IMR-90 (cell line): ENCODE measurements around the gene DEFB131A. TPM values are rescaled to one million over a fixed set of nuclear protein-coding genes. Genes with fewer than 3 reads are reported as not detected.
"Not testable (repeated sequence)": the region's sequence is repeated elsewhere in the genome, so short reads cannot be mapped to it uniquely, and the experiment has no call there.

Experiments
- ATAC-seq: fragments of 200-7000 bp; cut with Tn5 transposase; 2 replicates; pipeline ENCODE4 v1.9.1; 2020; ENCODE audit warnings: low read depth, mild to moderate bottlenecking, moderate library complexity
- BruUV-seq: library from RNA; stranded (reverse); fragments of 400-500 nt; replicated peaks from 2 replicates; lab custom pipeline; 2021; lab: Mats Ljungman, UMichigan
- CTCF ChIA-PET: fragments of 300-600 bp; formaldehyde crosslinking; extraction: SDS; loops from one replicate; lab custom pipeline; 2021; ENCODE audit warnings: antibody characterized with exemption; lab: Yijun Ruan, JAX
- POLR2A ChIA-PET: fragments of 300-600 bp; sonication (Branson Sonifier 250); formaldehyde crosslinking; loops from one replicate; lab custom pipeline; 2022; ENCODE audit warnings: antibody characterized with exemption; ENCODE audit not compliant: unreplicated experiment; lab: Charles Lee
- DNase-seq: peaks from one replicate; pipeline ENCODE4 v3.0.0; 2013
- H2AFZ ChIP-seq: replicated peaks from 2 replicates; pipeline ENCODE3; 2013; ENCODE audit warnings: low read length, mild to moderate bottlenecking; ENCODE audit not compliant: poor library complexity
- H2AK5ac ChIP-seq: 2 replicates; pipeline ENCODE4 v1.6.1; 2013; ENCODE audit warnings: low read depth, low read length, inconsistent platforms
- H2AK9ac ChIP-seq: replicated peaks from 2 replicates; pipeline ENCODE3; 2013; ENCODE audit warnings: mild to moderate bottlenecking, low read depth, low read length, moderate library complexity; ENCODE audit not compliant: poor library complexity
- H2BK120ac ChIP-seq: 2 replicates; pipeline ENCODE4 v1.6.1; 2013; ENCODE audit warnings: low read depth, low read length, inconsistent platforms
- H2BK15ac ChIP-seq: 3 replicates; pipeline ENCODE4 v1.6.1; 2013; ENCODE audit warnings: low read depth, low read length, inconsistent platforms
- H2BK20ac ChIP-seq: 2 replicates; pipeline ENCODE4 v1.6.1; 2013; ENCODE audit warnings: low read depth, mild to moderate bottlenecking, inconsistent platforms, low read length, moderate library complexity
- H2BK5ac ChIP-seq: 2 replicates; pipeline ENCODE4 v1.6.1; 2013; ENCODE audit warnings: mild to moderate bottlenecking, low read depth, low read length, inconsistent platforms; ENCODE audit not compliant: poor library complexity, severe bottlenecking
- H3K14ac ChIP-seq: replicated peaks from 2 replicates; pipeline ENCODE4 v1.6.1; 2013; ENCODE audit warnings: low read depth, low read length, inconsistent platforms
- H3K18ac ChIP-seq: 2 replicates; pipeline ENCODE4 v1.6.1; 2013; ENCODE audit warnings: low read depth, low read length, control low read depth
- H3K23ac ChIP-seq: 2 replicates; pipeline ENCODE4 v1.6.1; 2013; ENCODE audit warnings: low read depth, low read length, inconsistent platforms
- H3K27ac ChIP-seq: 2 replicates; pipeline ENCODE4 v1.5.1; 2013; ENCODE audit warnings: mild to moderate bottlenecking, control low read depth, low read length; ENCODE audit not compliant: insufficient read depth
- H3K27me3 ChIP-seq: 2 replicates; pipeline ENCODE4 v1.6.1; 2013; ENCODE audit warnings: low read length; ENCODE audit not compliant: control insufficient read depth, insufficient read depth
- H3K36me3 ChIP-seq: 2 replicates; pipeline ENCODE4 v1.6.1; 2013; ENCODE audit warnings: low read length, mixed read lengths; ENCODE audit not compliant: control insufficient read depth, insufficient read depth
- H3K4ac ChIP-seq: 2 replicates; pipeline ENCODE4 v1.6.1; 2013; ENCODE audit warnings: low read depth, low read length, inconsistent platforms
- H3K4me1 ChIP-seq: 2 replicates; pipeline ENCODE4 v1.6.1; 2013; ENCODE audit warnings: low read length, mixed read lengths; ENCODE audit not compliant: control insufficient read depth, insufficient read depth
- H3K4me2 ChIP-seq: 2 replicates; pipeline ENCODE4 v1.6.1; 2013; ENCODE audit warnings: low read depth, mild to moderate bottlenecking, control low read depth, low read length, moderate library complexity
- H3K4me3 ChIP-seq: 2 replicates; pipeline ENCODE4 v1.5.1; 2013; ENCODE audit warnings: low read depth, mild to moderate bottlenecking, control low read depth, low read length, moderate library complexity; ENCODE audit not compliant: insufficient read depth
- H3K56ac ChIP-seq: 2 replicates; pipeline ENCODE4 v1.6.1; 2013; ENCODE audit warnings: low read length, inconsistent platforms; ENCODE audit not compliant: insufficient read depth; ENCODE audit errors: extremely low read depth
- H3K79me1 ChIP-seq, 2 experiments: 2 replicates each; pipeline ENCODE4 v1.6.1; 2013; ENCODE audit warnings: low read length in 2 of 2, inconsistent platforms in 1 of 2, low read depth in 1 of 2
- H3K9ac ChIP-seq: 2 replicates; pipeline ENCODE4 v1.6.1; 2013; ENCODE audit warnings: low read depth, low read length, control low read depth
- H3K9me1 ChIP-seq: 2 replicates; pipeline ENCODE4 v1.6.1; 2013; ENCODE audit warnings: low read length, inconsistent platforms; ENCODE audit not compliant: insufficient read depth
- H3K9me3 ChIP-seq: 2 replicates; pipeline ENCODE4 v1.6.1; 2013; ENCODE audit warnings: low read length; ENCODE audit not compliant: control insufficient read depth, insufficient read depth
- H4K20me1 ChIP-seq: 2 replicates; pipeline ENCODE4 v1.6.1; 2013; ENCODE audit warnings: low read length, inconsistent platforms; ENCODE audit not compliant: insufficient read depth
- H4K5ac ChIP-seq: 2 replicates; pipeline ENCODE4 v1.6.1; 2013; ENCODE audit warnings: mild to moderate bottlenecking, low read depth, low read length, control low read depth
- H4K8ac ChIP-seq, 2 experiments: 2 replicates each; pipeline ENCODE4 v1.6.1; 2013; ENCODE audit warnings: low read depth in 2 of 2, low read length in 2 of 2, control low read depth in 1 of 2, inconsistent platforms in 1 of 2
- H4K91ac ChIP-seq: 2 replicates; pipeline ENCODE4 v1.6.1; 2013; ENCODE audit warnings: low read depth, low read length, inconsistent platforms; ENCODE audit not compliant: insufficient read depth
- WGBS, 2 experiments: methylation state at CpG; one replicate each; pipeline versions ENCODE4 v1.1.5 to v1.1.7; 2013; ENCODE audit warnings: missing lambda C conversion rate in 2 of 2; ENCODE audit not compliant: insufficient read length in 1 of 2; ENCODE audit errors: extremely low coverage in 2 of 2; 5-methylcytosine and 5-hydroxymethylcytosine counted together
- dilution Hi-C: fragments of 300-500 bp; cut with HindIII; formaldehyde crosslinking; loops from one replicate; pipeline ENCODE4 v1.14.3; 2018; ENCODE audit warnings: low sequenced_read_pairs; ENCODE audit not compliant: unreplicated experiment
- in situ Hi-C: fragments of 300-500 bp; cut with MboI; formaldehyde crosslinking; loops from 3 replicates; pipeline ENCODE4 v1.14.3; 2019; ENCODE audit warnings: low sequenced_read_pairs, inconsistent platforms, mixed read lengths
- intact Hi-C: fragments of 100-400 bp; cut with micrococcal nuclease; formaldehyde crosslinking; loops from 2 replicates; pipeline ENCODE4 v1.10.0; 2022
- polyA plus RNA-seq, 3 experiments: library from polyadenylated mRNA; depleted of rRNA; stranded (reverse); fragments of >200 nt; gene quantifications; 2 replicates each; pipeline ENCODE4 v1.2.3, GENCODE V29; 2012; ENCODE audit warnings: low replicate concordance in 1 of 3
- total RNA-seq: library from RNA; depleted of rRNA; stranded (reverse); fragments of >200 nt; gene quantifications from 2 replicates; pipeline ENCODE4 v1.2.3, GENCODE V29; 2012

Gene DEFB131A
- total and polyA plus RNA-seq, 2 of the 4 experiments (the other 2 are of a cell fraction), result not detected

DNA sequence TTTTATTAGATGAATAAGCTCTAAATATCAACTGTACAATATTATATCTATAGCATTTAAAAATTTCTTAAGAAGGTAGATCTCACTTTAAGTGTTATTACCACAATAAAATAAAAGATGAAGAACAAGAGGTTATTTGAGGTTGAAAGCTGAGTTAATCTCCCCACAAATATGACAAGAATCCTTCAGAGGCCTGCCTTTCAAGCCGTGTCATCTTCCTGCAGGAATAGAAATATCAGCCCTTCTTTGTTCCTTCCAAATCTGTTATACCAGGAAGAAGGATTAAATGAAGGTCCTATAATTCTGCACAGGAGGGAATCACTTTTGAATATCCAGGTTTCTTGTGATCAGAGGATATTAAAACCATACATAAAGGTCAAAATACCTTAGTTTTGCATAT, 18.3 kb upstream of the DEFB131A start:
- CTCF ChIA-PET, H4K8ac ChIP-seq, H3K27ac ChIP-seq, POLR2A ChIA-PET, H4K91ac ChIP-seq, H2BK120ac ChIP-seq, H2BK20ac ChIP-seq, H3K4me1 ChIP-seq, DNase-seq, H3K14ac ChIP-seq, intact Hi-C loops, H3K4me3 ChIP-seq, H3K18ac ChIP-seq, H3K79me1 ChIP-seq, H2AK9ac ChIP-seq, H3K4ac ChIP-seq, BruUV-seq, H4K5ac ChIP-seq, H3K27me3 ChIP-seq, dilution Hi-C loops, in situ Hi-C loops, H2BK15ac ChIP-seq, H3K4me2 ChIP-seq, H3K9ac ChIP-seq, H2AK5ac ChIP-seq, H3K56ac ChIP-seq, H3K23ac ChIP-seq, H2AFZ ChIP-seq, H2BK5ac ChIP-seq, H3K9me1 ChIP-seq, H3K36me3 ChIP-seq, ATAC-seq, H3K9me3 ChIP-seq, H4K20me1 ChIP-seq: not testable (repeated sequence)
- WGBS, 2 experiments, result no CpG with 5 or more reads among the region's 1 CpG

GRCh38 chr4:9430061-9430460, 14.2 kb upstream of the DEFB131A start:
- H2AFZ ChIP-seq, H3K79me1 ChIP-seq, H2AK9ac ChIP-seq, H4K91ac ChIP-seq, H3K4ac ChIP-seq, H4K20me1 ChIP-seq, H2BK120ac ChIP-seq, H3K27me3 ChIP-seq, H3K4me2 ChIP-seq, in situ Hi-C loops, H2BK20ac ChIP-seq, DNase-seq, intact Hi-C loops, H3K23ac ChIP-seq, H3K9ac ChIP-seq, H3K56ac ChIP-seq, H2AK5ac ChIP-seq, POLR2A ChIA-PET, H3K18ac ChIP-seq, H3K27ac ChIP-seq, H3K4me1 ChIP-seq, H4K5ac ChIP-seq, BruUV-seq, H3K14ac ChIP-seq, H2BK5ac ChIP-seq, dilution Hi-C loops, H3K36me3 ChIP-seq, H4K8ac ChIP-seq, H3K9me1 ChIP-seq, H3K4me3 ChIP-seq, CTCF ChIA-PET, ATAC-seq, H2BK15ac ChIP-seq, H3K9me3 ChIP-seq: not testable (repeated sequence)
- no CpG with 5 or more reads among the region's 1 CpG for WGBS, 2 experiments
